ENCODE results near the gene KDF1. TPM values are rescaled to one million over a fixed set of nuclear protein-coding genes. Genes with fewer than 3 reads are reported as not detected.

Gene KDF1
- polyA plus RNA-seq, 1 of the 3 experiments (the other 2 are of a cell fraction) = not detected

DNA sequence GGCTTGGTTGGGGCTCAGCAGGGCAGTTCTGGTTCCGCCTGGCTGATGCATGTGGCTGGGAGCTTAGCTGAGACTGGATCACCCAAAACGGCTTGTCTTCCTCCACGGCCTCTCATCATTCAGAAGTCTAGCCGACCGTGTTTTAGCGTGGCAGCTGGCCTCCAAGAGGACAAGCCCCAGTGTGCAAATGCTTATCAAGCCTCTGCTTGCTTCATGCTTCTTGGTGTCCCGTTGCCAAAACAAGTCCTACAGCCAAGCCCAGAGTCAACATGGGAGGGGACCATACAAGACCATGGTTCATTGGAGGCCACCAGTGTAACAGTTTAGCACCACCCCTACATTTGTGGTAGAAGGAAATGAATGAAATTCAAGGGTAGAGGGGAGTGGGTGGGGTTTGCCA lies 10.5 kb upstream of the KDF1 start:
- Histone ChIP-seq H3K9ac (no peak overlapping the region), H4K20me1 (ENCODE audit: insufficient read depth) (no peaks in the 10 kb centered on the region), H3K27ac (ENCODE audit: low read depth in 2 of 2, low read length in 1 of 2) (no peak overlapping the region), H3K9me3 (no peaks in the 10 kb centered on the region), H3K4me1 (ENCODE audit: control insufficient read depth in 1 of 2, insufficient read depth in 2 of 2, low read depth in 1 of 2, low read length in 1 of 2) (no peaks in the 10 kb centered on the region), H3K36me3 (replicated peaks in 1 of 2; ENCODE audit: control insufficient read depth in 1 of 2, insufficient read depth in 2 of 2, low read length in 1 of 2) (no peaks in the 10 kb centered on the region), H3K4me2 (no peak overlapping the region), H3F3A (replicated peaks; ENCODE audit: insufficient read depth) (no peaks in the 10 kb centered on the region), H3K27me3 (ENCODE audit: insufficient read depth) (peaks cover 7% of the 10 kb centered on the region; the same call in 1 of the 2 replicates), H3K9me2 (no peaks in the 10 kb centered on the region), H3K79me2 (ENCODE audit: insufficient read depth) (no peaks in the 10 kb centered on the region), H3K4me3 (ENCODE audit: low read depth in 2 of 2, low read length in 1 of 2) (no peak overlapping the region), H2AFZ (ENCODE audit: low read depth) (no peak overlapping the region)
- DNase-seq = no peak
- CTCF ChIA-PET = no interaction called here
- WGBS (ENCODE audit: low lambda C conversion rate) = 66% methylated on average over 7 of the region's 7 CpGs
- TF ChIP-seq CTCF (IDR thresholded peaks at IDR 0.05) (no peak), TEAD4 (IDR thresholded peaks at IDR 0.05; ENCODE audit: borderline replicate concordance, insufficient read depth) (no peak), GABPA (IDR thresholded peaks at IDR 0.05; ENCODE audit: low read depth) (no peak), POLR2AphosphoS5 (IDR thresholded peaks at IDR 0.05; ENCODE audit: low read depth, low read length) (no peak), SIN3A (IDR thresholded peaks at IDR 0.05; ENCODE audit: borderline replicate concordance, low read depth, low read length) (no peak), ZBTB33 (IDR thresholded peaks at IDR 0.05; ENCODE audit: borderline replicate concordance, low read depth) (no peak), FOSL2 (IDR thresholded peaks at IDR 0.05; ENCODE audit: borderline replicate concordance, low read depth) (no peak)
- TF ChIP-seq, protein P1, sequence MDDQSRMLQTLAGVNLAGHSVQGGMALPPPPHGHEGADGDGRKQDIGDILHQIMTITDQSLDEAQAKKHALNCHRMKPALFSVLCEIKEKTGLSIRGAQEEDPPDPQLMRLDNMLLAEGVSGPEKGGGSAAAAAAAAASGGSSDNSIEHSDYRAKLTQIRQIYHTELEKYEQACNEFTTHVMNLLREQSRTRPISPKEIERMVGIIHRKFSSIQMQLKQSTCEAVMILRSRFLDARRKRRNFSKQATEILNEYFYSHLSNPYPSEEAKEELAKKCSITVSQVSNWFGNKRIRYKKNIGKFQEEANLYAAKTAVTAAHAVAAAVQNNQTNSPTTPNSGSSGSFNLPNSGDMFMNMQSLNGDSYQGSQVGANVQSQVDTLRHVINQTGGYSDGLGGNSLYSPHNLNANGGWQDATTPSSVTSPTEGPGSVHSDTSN (IDR thresholded peaks at IDR 0.05) = no peak
- TF ChIP-seq, protein P2, sequence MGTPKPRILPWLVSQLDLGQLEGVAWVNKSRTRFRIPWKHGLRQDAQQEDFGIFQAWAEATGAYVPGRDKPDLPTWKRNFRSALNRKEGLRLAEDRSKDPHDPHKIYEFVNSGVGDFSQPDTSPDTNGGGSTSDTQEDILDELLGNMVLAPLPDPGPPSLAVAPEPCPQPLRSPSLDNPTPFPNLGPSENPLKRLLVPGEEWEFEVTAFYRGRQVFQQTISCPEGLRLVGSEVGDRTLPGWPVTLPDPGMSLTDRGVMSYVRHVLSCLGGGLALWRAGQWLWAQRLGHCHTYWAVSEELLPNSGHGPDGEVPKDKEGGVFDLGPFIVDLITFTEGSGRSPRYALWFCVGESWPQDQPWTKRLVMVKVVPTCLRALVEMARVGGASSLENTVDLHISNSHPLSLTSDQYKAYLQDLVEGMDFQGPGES (IDR thresholded peaks at IDR 0.05; ENCODE audit: low read depth, low read length) = no peak
- POLR2A ChIA-PET = no interaction called here

- Histone ChIP-seq H3K27me3 (ENCODE audit: insufficient read depth) (peaks cover 10% of the 10 kb centered on the region; the same call in 1 of the 2 replicates), H2AFZ (ENCODE audit: low read depth) (no peak overlapping the region), H3K27ac (ENCODE audit: low read depth in 2 of 2, low read length in 1 of 2) (no peak overlapping the region), H3K4me3 (ENCODE audit: low read depth in 2 of 2, low read length in 1 of 2) (no peak overlapping the region), H3K79me2 (ENCODE audit: insufficient read depth) (no peaks in the 10 kb centered on the region), H3K4me2 (no peak overlapping the region), H3F3A (replicated peaks; ENCODE audit: insufficient read depth) (peaks cover 13% of the 10 kb centered on the region), H3K9ac (no peak overlapping the region), H3K9me3 (no peaks in the 10 kb centered on the region), H3K9me2 (no peaks in the 10 kb centered on the region), H4K20me1 (ENCODE audit: insufficient read depth) (no peaks in the 10 kb centered on the region), H3K4me1 (ENCODE audit: control insufficient read depth in 1 of 2, insufficient read depth in 2 of 2, low read depth in 1 of 2, low read length in 1 of 2) (0 out of 4 replicates have a peak, but pooled peaks cover 0 to 7% of the 10 kb centered on the region in 2 experiments), H3K36me3 (replicated peaks in 1 of 2; ENCODE audit: control insufficient read depth in 1 of 2, insufficient read depth in 2 of 2, low read length in 1 of 2) (no peaks in the 10 kb centered on the region)
- POLR2A ChIA-PET = no interaction called here
- TF ChIP-seq TCF12 (IDR thresholded peaks at IDR 0.05) = no peak
- TF ChIP-seq YY1 (IDR thresholded peaks at IDR 0.05; ENCODE audit: low read depth) = no peak
- TF ChIP-seq, protein P3, sequence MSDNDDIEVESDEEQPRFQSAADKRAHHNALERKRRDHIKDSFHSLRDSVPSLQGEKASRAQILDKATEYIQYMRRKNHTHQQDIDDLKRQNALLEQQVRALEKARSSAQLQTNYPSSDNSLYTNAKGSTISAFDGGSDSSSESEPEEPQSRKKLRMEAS (IDR thresholded peaks at IDR 0.05; ENCODE audit: low read depth) = no peak
- no peak for TF ChIP-seq GATA2 (CRISPR knock-in tag; IDR thresholded peaks at IDR 0.05)
- TF ChIP-seq NRF1 (IDR thresholded peaks at IDR 0.05; ENCODE audit: low read depth, low read length) = no peak
- no peak for TF ChIP-seq NFIC (IDR thresholded peaks at IDR 0.05; ENCODE audit: borderline replicate concordance)
- WGBS (ENCODE audit: low lambda C conversion rate) = 69% methylated on average over 9 of the region's 9 CpGs
- DNase-seq = no peak
- CTCF ChIA-PET = interaction anchor here (1.1 to 4.6 kb wide), 8 partner anchors 21 to 318 kb away, joined by 3 to 28 read pairs (median 6); partner anchors contain the start of gene TRNP1
Observed at GRCh38 chr1:26965628-26966027, 5.4 kb upstream of the KDF1 start.
